CD14-positive monocyte (primary cell): ENCODE results near the gene SLCO1B1. TPM values are rescaled to one million over a fixed set of nuclear protein-coding genes. Genes with fewer than 3 reads are reported as not detected.
"Not testable (repeated sequence)": the region's sequence is repeated elsewhere in the genome, so short reads cannot be mapped to it uniquely, and the experiment has no call there.

ENCODE experiments used
- DNase-seq, 3 donors: peaks; one replicate each; pipeline ENCODE4 v3.0.0-alpha.2; 2011 to 2022
- H2AFZ ChIP-seq: 2 replicates; pipeline ENCODE4 v1.6.0; 2012; ENCODE audit warnings: mild to moderate bottlenecking, low read depth, low read length, inconsistent platforms; ENCODE audit not compliant: insufficient read depth, poor library complexity, severe bottlenecking
- H3K27ac ChIP-seq, 2 donors: 1 replicate in 1 of 2; 2 replicates in 1 of 2; pipeline ENCODE4 v1.5.1; 2012 to 2013; ENCODE audit warnings: low read length in 2 of 2, control low read depth in 1 of 2, inconsistent platforms in 1 of 2, low read depth in 1 of 2, mild to moderate bottlenecking in 1 of 2
- H3K27me3 ChIP-seq, 2 donors: one replicate each; pipeline versions ENCODE4 v1.6.0 to v1.6.1; 2011 to 2013; ENCODE audit warnings: low read length in 2 of 2; ENCODE audit not compliant: control insufficient read depth in 2 of 2, insufficient read depth in 2 of 2
- H3K36me3 ChIP-seq, 2 donors: replicated peaks in 1 of 2; 1 replicate in 1 of 2; 2 replicates in 1 of 2; pipeline versions ENCODE4 v1.5.1 to v1.6.1; 2012 to 2013; ENCODE audit warnings: low read length in 2 of 2, control low read depth in 1 of 2, inconsistent platforms in 1 of 2, mild to moderate bottlenecking in 1 of 2; ENCODE audit not compliant: insufficient read depth in 2 of 2, control insufficient read depth in 1 of 2
- H3K4me1 ChIP-seq, 2 donors: 1 replicate in 1 of 2; 2 replicates in 1 of 2; pipeline versions ENCODE4 v1.5.1 to v1.6.1; 2012 to 2013; ENCODE audit warnings: low read length in 2 of 2, control low read depth in 1 of 2, inconsistent platforms in 1 of 2, mild to moderate bottlenecking in 1 of 2, moderate library complexity in 1 of 2; ENCODE audit not compliant: insufficient read depth in 2 of 2, control insufficient read depth in 1 of 2
- H3K4me2 ChIP-seq: replicated peaks from 2 replicates; pipeline ENCODE3; 2012; ENCODE audit warnings: low read length, moderate library complexity, mild to moderate bottlenecking; ENCODE audit not compliant: poor library complexity, severe bottlenecking; ENCODE audit errors: extremely low read depth
- H3K4me3 ChIP-seq, 3 experiments: fragments of 200-600 bp in 1 of 3; sonication (generic) in 1 of 3; replicated peaks in 1 of 3; 1 replicate in 2 of 3; 2 replicates in 1 of 3; pipeline ENCODE4 v1.5.1; 2011 to 2013; ENCODE audit warnings: low read length in 3 of 3, mild to moderate bottlenecking in 3 of 3, control low read depth in 2 of 3, low read depth in 2 of 3, inconsistent platforms in 1 of 3, moderate library complexity in 1 of 3
- H3K79me2 ChIP-seq: 2 replicates; pipeline ENCODE4 v1.6.0; 2012; ENCODE audit warnings: mild to moderate bottlenecking, control low read depth, inconsistent platforms, low read length, moderate library complexity; ENCODE audit not compliant: insufficient read depth
- H3K9ac ChIP-seq: 2 replicates; pipeline ENCODE4 v1.6.0; 2017; ENCODE audit warnings: low read length, mild to moderate bottlenecking; ENCODE audit not compliant: insufficient read depth, poor library complexity, severe bottlenecking
- H3K9me3 ChIP-seq, 2 donors: replicated peaks in 1 of 2; 1 replicate in 1 of 2; 2 replicates in 1 of 2; pipeline versions ENCODE4 v1.5.1 to v1.6.1; 2012 to 2013; ENCODE audit warnings: low read length in 2 of 2, control low read depth in 1 of 2; ENCODE audit not compliant: control insufficient read depth in 1 of 2, insufficient read depth in 1 of 2
- H4K20me1 ChIP-seq: 2 replicates; pipeline ENCODE4 v1.6.0; 2012; ENCODE audit warnings: mild to moderate bottlenecking, low read length, control low read depth, moderate library complexity; ENCODE audit not compliant: insufficient read depth
- H3K27ac Mint-ChIP-seq, 7 donors: one replicate each; pipeline ENCODE4 v1.8.0; 2020; ENCODE audit warnings: mild to moderate bottlenecking in 7 of 7, mixed read lengths in 7 of 7, moderate library complexity in 6 of 7, inconsistent platforms in 2 of 7
- H3K27me3 Mint-ChIP-seq, 3 donors: one replicate each; pipeline ENCODE4 v1.8.0; 2021 to 2022; ENCODE audit warnings: low read depth in 3 of 3, mild to moderate bottlenecking in 3 of 3, mixed read lengths in 3 of 3, moderate library complexity in 3 of 3, inconsistent platforms in 1 of 3
- H3K36me3 Mint-ChIP-seq, 2 donors: one replicate each; pipeline ENCODE4 v1.8.0; 2020; ENCODE audit warnings: mixed read lengths in 2 of 2, inconsistent platforms in 1 of 2, mild to moderate bottlenecking in 1 of 2
- H3K4me1 Mint-ChIP-seq: one replicate; pipeline ENCODE4 v1.8.0; 2020; ENCODE audit warnings: mild to moderate bottlenecking, mixed read lengths
- H3K4me3 Mint-ChIP-seq, 2 donors: one replicate each; pipeline ENCODE4 v1.8.0; 2020; ENCODE audit warnings: mild to moderate bottlenecking in 2 of 2, mixed read lengths in 2 of 2, moderate library complexity in 1 of 2
- H3K9me3 Mint-ChIP-seq, 7 donors: one replicate each; pipeline ENCODE4 v1.8.0; 2020 to 2022; ENCODE audit warnings: mixed read lengths in 7 of 7, mild to moderate bottlenecking in 6 of 7, moderate library complexity in 6 of 7, inconsistent platforms in 2 of 7
- CTCF ChIP-seq: fragments of 200-600 bp; IDR thresholded peaks from one replicate; pipeline ENCODE4 v1.8.0; 2022; ENCODE audit warnings: antibody characterized with exemption, mild to moderate bottlenecking
- WGBS: methylation state at CpG from one replicate; pipeline ENCODE4 v1.1.5; 2013; ENCODE audit warnings: missing lambda C conversion rate; ENCODE audit not compliant: insufficient coverage; 5-methylcytosine and 5-hydroxymethylcytosine counted together
- intact Hi-C, 2 donors: fragments of 100-400 bp; cut with micrococcal nuclease; formaldehyde crosslinking; loops; one replicate each; pipeline versions ENCODE4 v1.15.0 to v1.15.1; 2023
- polyA plus RNA-seq, 3 donors: library from polyadenylated mRNA; depleted of rRNA in 1 of 3; unstranded in 2 of 3; stranded (reverse) in 1 of 3; fragments of 300-500 nt in 2 of 3; fragments of >200 nt in 1 of 3; fragmentation: Illumina TruSeq in 2 of 3; gene quantifications; 1 replicate in 2 of 3; 2 replicates in 1 of 3; pipeline ENCODE4 v1.2.3, GENCODE V29; 2012 to 2021

Gene SLCO1B1
- polyA plus RNA-seq, 3 donors, result not detected

DNA sequence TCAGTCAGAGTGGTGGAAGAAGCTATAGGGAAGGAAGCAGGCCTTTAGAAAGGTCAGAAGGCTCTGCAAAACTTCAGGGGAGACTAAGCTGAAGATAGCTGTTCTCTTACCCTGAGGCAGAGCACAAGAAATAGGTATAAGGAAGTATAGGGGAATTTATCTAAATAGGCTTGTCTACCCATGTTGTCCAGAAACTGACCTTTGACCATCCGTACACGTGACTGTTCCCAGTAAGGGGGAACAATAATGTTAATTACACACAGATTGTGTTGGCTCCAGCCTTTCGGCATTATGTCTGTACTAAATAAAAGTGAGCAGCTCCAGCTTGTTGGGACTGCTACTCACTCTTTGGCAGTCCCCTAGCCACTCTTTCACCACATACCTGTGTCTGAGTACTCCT lies 59.0 kb downstream of the SLCO1B1 start:
- intact Hi-C loops, result no loop called here
- Mint-ChIP-seq H3K36me3 (no peaks in the 10 kb centered on the region), H3K4me1 (no peaks in the 10 kb centered on the region), H3K27me3 (peaks cover 0 to 2% (median 0%) of the 10 kb centered on the region in 3 donors), H3K4me3 (no peak overlapping the region), H3K27ac (no peak overlapping the region), H3K9me3 (peaks cover 0 to 9% (median 5%) of the 10 kb centered on the region in 7 donors)
- no peak for DNase-seq
- WGBS, result 94% methylated on average over 3 of the region's 3 CpGs
- H3K9ac ChIP-seq, result no peak overlapping the region
- H3K4me3 ChIP-seq, result no peak overlapping the region
- H4K20me1 ChIP-seq, result no peaks in the 10 kb centered on the region
- no peak overlapping the region for H3K27ac ChIP-seq
- H3K4me1 ChIP-seq, result no peaks in the 10 kb centered on the region
- H2AFZ ChIP-seq, result no peak overlapping the region
- TF ChIP-seq CTCF, result no peak
- H3K4me2 ChIP-seq, result no peak overlapping the region
- H3K79me2 ChIP-seq, result no peaks in the 10 kb centered on the region
- H3K27me3 ChIP-seq, result no peaks in the 10 kb centered on the region
- peaks cover 0 to 8% of the 10 kb centered on the region in 2 donors for H3K9me3 ChIP-seq
- H3K36me3 ChIP-seq, result no peaks in the 10 kb centered on the region

GRCh38 chr12:21214433-21214832 lies 83.4 kb downstream of the SLCO1B1 start:
- H3K27ac Mint-ChIP-seq, DNase-seq, H3K9ac ChIP-seq, H3K27me3 Mint-ChIP-seq, H3K4me3 Mint-ChIP-seq, intact Hi-C loops, H3K27me3 ChIP-seq, H4K20me1 ChIP-seq, H3K9me3 Mint-ChIP-seq, H3K4me1 ChIP-seq, H2AFZ ChIP-seq, H3K36me3 ChIP-seq, H3K36me3 Mint-ChIP-seq, H3K4me3 ChIP-seq, H3K4me1 Mint-ChIP-seq, H3K4me2 ChIP-seq, H3K27ac ChIP-seq, H3K79me2 ChIP-seq, H3K9me3 ChIP-seq: not testable (repeated sequence)
- no CpG with 5 or more reads among the region's 19 CpGs for WGBS
